Body of pancreas (tissue), 4 donors: ENCODE measurements around the gene MPST. TPM values are rescaled to one million over a fixed set of nuclear protein-coding genes. Genes with fewer than 3 reads are reported as not detected.

Source experiments
- ATAC-seq: fragments of 150-250 bp; one replicate; pipeline ENCODE4 v1.9.1; 2016
- DNase-seq, 4 donors: peaks; one replicate each; pipeline ENCODE4 v3.0.0-alpha.2; 2019
- H3K27ac ChIP-seq, 4 donors: fragments of 200-600 bp; sonication (generic); 1 replicate in 3 of 4; 2 replicates in 1 of 4; pipeline versions ENCODE4 v1.5.1 to v1.6.1; 2016 to 2019; ENCODE audit warnings: mild to moderate bottlenecking in 1 of 4, mixed read lengths in 1 of 4, moderate library complexity in 1 of 4
- H3K27me3 ChIP-seq, 2 donors: fragments of 200-600 bp; sonication (generic); one replicate each; pipeline ENCODE4 v1.6.0; 2016; ENCODE audit warnings: mild to moderate bottlenecking in 1 of 2
- H3K36me3 ChIP-seq, 2 donors: fragments of 200-600 bp; sonication (generic); replicated peaks in 1 of 2; 2 replicates each; pipeline ENCODE4 v1.5.1; 2016; ENCODE audit warnings: low read depth in 2 of 2; ENCODE audit not compliant: insufficient read depth in 1 of 2
- H3K4me1 ChIP-seq: fragments of 200-600 bp; sonication (generic); one replicate; pipeline ENCODE4 v1.6.0; 2016
- H3K4me3 ChIP-seq, 2 donors: fragments of 200-600 bp; sonication (generic); 1 replicate in 1 of 2; 2 replicates in 1 of 2; pipeline ENCODE4 v1.5.1; 2016 to 2019
- H3K9me3 ChIP-seq, 3 donors: fragments of 200-600 bp; sonication (generic); 1 replicate in 2 of 3; 2 replicates in 1 of 3; pipeline ENCODE4 v1.5.1; 2016
- POLR2A ChIP-seq, 3 donors: fragments of 450-650 bp; IDR thresholded peaks; one replicate each; pipeline ENCODE4 v1.6.1; 2016; ENCODE audit warnings: antibody characterized with exemption in 3 of 3, mild to moderate bottlenecking in 2 of 3
- WGBS, 2 donors: methylation state at CpG; one replicate each; pipeline ENCODE4 v1.1.5; 2017; 5-methylcytosine and 5-hydroxymethylcytosine counted together
- intact Hi-C: fragments of 100-400 bp; cut with DNase I; formaldehyde crosslinking; loops from one replicate; pipeline ENCODE4 v1.15.1; 2023
- total RNA-seq, 2 donors: library from RNA; depleted of rRNA; stranded (reverse); fragments of >200 nt; gene quantifications; one replicate each; pipeline ENCODE4 v1.1.0, GENCODE V29; 2016
- TF ChIP-seq, protein P1 (sequence below), 7 experiments: fragments of 450-650 bp in 4 of 7; fragments of 200-600 bp in 3 of 7; sonication (generic) in 3 of 7; IDR thresholded peaks; one replicate each; pipeline ENCODE4 v1.5.1; 2016 to 2019; ENCODE audit warnings: antibody characterized with exemption in 7 of 7

MPST gene
- total RNA-seq, 2 donors from 2014 or later, result 173 TPM

DNA sequence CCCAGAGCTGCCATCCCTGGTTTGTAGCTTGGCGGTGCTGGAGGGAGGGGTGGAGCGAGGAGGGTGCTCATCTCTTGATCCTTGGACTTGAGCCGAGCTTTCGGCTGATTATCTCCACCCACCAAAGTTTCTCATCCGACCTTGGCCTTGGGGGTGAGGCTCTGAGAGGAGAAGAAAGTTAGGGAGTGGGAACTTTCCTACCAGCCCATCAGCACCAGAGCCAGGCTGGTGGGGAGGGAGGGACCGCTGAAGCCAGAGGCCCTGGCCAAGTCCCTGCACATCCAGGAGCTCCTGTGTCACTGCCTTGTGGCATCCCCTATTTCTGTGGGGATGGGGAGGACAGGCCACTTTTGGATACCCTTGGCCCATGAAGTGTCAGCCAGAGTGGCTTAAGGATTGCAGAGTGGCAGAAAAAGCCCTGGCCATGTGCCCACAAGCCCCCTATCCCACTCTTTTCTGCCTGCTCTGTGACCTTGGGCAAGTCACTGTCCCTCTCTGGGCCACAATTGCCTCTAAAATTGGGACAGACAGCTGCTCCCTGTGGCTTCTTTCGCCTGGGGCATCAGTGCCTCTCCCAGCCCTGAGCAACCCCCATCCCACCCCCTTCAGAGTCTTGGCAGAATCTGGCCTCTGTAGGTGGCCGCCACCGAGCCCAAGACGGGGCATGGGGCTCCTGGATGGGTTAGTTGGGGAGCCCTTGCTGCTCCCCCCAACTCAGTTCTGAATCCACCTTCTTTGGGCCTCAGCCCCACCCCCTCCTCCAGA is 42.3 kb downstream of the MPST start:
- WGBS, 2 donors, result 54 to 75% methylated on average over 9 to 10 of the region's 10 CpGs
- TF ChIP-seq POLR2A (IDR thresholded peaks at IDR 0.05), result no peak
- TF ChIP-seq, protein P1, sequence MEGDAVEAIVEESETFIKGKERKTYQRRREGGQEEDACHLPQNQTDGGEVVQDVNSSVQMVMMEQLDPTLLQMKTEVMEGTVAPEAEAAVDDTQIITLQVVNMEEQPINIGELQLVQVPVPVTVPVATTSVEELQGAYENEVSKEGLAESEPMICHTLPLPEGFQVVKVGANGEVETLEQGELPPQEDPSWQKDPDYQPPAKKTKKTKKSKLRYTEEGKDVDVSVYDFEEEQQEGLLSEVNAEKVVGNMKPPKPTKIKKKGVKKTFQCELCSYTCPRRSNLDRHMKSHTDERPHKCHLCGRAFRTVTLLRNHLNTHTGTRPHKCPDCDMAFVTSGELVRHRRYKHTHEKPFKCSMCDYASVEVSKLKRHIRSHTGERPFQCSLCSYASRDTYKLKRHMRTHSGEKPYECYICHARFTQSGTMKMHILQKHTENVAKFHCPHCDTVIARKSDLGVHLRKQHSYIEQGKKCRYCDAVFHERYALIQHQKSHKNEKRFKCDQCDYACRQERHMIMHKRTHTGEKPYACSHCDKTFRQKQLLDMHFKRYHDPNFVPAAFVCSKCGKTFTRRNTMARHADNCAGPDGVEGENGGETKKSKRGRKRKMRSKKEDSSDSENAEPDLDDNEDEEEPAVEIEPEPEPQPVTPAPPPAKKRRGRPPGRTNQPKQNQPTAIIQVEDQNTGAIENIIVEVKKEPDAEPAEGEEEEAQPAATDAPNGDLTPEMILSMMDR (IDR thresholded peaks at IDR 0.05), result no peak
- no peaks in the 10 kb centered on the region for H3K27me3 ChIP-seq
- H3K9me3 ChIP-seq, result no peaks in the 10 kb centered on the region
- no peaks in the 10 kb centered on the region for H3K4me1 ChIP-seq
- no peak for ATAC-seq
- no peak overlapping the region for H3K4me3 ChIP-seq
- no peak for DNase-seq
- no peak overlapping the region for H3K27ac ChIP-seq
- H3K36me3 ChIP-seq, result no peaks in the 10 kb centered on the region
- intact Hi-C loops, result no loop called here

DNA sequence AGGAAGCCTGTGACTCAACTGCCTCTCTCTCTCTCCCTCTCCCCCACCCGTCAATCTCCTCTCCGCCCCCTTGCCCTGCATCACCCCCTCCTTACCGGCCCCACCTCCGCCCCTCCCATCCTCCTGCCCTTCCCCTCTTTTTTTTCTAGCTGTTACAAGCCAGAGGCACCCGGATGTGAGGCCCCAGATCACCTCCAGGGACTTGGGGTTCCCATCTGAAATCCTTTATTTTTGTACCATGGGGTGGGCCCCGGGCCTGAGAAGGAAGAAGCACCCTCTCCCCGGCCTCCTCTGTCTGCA is 42.8 kb downstream of the MPST start:
- 55 to 74% methylated on average over 5 of the region's 7 CpGs for WGBS, 2 donors
- no peak for DNase-seq
- intact Hi-C loops, result no loop called here
- no peak for ATAC-seq
- Histone ChIP-seq H3K4me1 (no peaks in the 10 kb centered on the region), H3K4me3 (no peak overlapping the region), H3K27ac (no peak overlapping the region), H3K36me3 (no peaks in the 10 kb centered on the region), H3K27me3 (no peaks in the 10 kb centered on the region), H3K9me3 (no peaks in the 10 kb centered on the region)
- no peak for TF ChIP-seq POLR2A (IDR thresholded peaks at IDR 0.05)
- TF ChIP-seq, protein P1 (IDR thresholded peaks at IDR 0.05), result no peak

DNA sequence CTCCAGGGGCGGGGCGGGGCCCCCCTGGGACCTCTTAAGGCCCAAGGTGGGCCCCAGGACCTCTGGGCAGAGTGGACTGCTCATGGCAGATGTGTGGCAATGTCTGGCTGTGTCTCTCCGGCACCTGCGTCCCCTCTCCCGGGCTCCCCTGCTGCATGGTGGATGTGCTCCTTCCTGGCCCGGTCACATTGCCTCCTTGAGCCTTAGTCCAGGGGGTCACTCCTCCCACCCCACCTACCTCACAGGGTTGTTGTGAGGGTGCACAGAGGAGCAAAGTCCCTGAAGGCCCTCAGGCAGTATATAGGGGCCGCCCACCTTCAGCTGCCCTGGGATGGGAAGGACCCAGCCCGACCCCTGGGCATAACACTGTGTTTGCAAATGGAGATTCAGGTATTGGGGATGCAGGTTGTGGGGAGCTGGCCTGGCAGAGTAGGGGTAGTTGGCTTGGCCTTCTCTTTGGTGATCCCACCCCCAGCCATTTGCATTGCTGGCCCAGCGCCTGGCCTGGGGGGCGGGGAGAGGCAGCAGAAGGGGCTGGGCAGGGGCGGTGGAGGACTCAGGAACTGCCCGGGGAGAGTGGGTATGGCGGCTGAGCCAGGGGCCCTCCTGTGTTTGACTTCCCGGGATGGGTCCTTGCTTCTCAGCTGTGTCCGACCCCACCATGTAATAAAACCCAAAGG is 43.3 kb downstream of the MPST start:
- H3K4me1 ChIP-seq, result no peaks in the 10 kb centered on the region
- WGBS, 2 donors, result 78 to 89% methylated on average over 10 to 13 of the region's 15 CpGs
- DNase-seq, result no peak
- TF ChIP-seq, protein P1 (IDR thresholded peaks at IDR 0.05), result no peak
- TF ChIP-seq POLR2A (IDR thresholded peaks at IDR 0.05), result no peak
- no peaks in the 10 kb centered on the region for H3K9me3 ChIP-seq
- H3K27ac ChIP-seq, result no peak overlapping the region
- no peaks in the 10 kb centered on the region for H3K36me3 ChIP-seq
- ATAC-seq, result no peak
- H3K4me3 ChIP-seq, result no peak overlapping the region
- intact Hi-C loops, result no loop called here
- no peaks in the 10 kb centered on the region for H3K27me3 ChIP-seq

DNA sequence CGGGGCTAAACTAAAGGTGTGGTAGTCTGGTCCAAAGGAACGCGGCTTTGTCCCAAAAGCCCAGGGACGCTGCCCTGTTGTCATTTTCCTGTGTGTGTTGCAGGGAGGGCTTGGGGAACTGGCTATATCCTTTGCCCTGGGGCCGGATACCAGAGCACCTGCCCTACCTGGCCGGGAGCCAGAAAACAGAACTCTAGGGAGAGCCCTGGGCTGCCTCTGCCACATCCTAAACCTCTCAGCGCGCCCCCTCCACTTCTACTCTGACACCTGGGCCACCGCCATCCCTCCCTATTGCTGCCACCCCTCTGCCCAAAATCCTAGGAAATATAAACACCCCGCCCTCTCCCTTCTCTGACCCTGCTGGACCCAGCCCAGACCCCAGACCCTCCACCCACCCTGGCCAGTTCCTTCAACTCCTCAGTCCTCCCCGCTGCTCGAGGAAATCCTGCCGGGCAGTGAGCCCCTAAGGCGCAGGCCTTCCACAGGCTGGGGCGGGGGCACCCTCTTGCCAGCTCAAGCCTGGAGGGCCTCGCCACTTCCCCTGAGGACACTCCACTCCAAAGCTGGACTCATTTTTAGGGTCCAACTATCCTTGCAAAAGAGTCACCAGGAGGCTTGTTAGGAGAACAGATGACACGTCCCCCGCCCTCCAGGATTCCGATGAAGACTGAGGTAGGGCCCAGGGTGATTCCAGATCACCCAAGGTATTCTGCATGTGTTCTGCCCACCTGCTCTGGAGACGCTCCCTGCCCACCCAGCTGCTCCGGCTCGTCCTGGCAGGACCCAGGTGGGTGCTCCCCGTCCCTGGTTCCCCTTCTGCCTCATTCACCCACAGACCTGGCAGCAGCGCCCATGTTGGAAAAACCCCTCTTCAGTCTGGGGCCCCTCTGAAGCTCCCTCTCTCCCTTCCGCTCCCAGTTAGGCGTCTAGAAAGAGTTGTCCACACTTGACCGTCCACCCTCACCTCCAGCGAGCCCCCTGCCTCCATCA is 44.2 kb downstream of the MPST start:
- no peak for ATAC-seq
- H3K4me1 ChIP-seq, result no peaks in the 10 kb centered on the region
- H3K27ac ChIP-seq, result no peak overlapping the region
- whole genome bisulfite sequencing, 2 donors, result 75 to 76% methylated on average over 23 to 28 of the region's 28 CpGs
- no peak for TF ChIP-seq POLR2A (IDR thresholded peaks at IDR 0.05)
- TF ChIP-seq, protein P1 (IDR thresholded peaks at IDR 0.05), result no peak
- peak in 2 of 4 donors; percentile 29 to 34 for DNase-seq
- H3K9me3 ChIP-seq, result no peaks in the 10 kb centered on the region
- peaks cover 0 to 3% of the 10 kb centered on the region in 2 donors for H3K27me3 ChIP-seq
- H3K4me3 ChIP-seq, result no peak overlapping the region
- no peaks in the 10 kb centered on the region for H3K36me3 ChIP-seq
- intact Hi-C loops, result no loop called here
